Mesendoderm (in vitro differentiated cells): Measurements from ENCODE around the gene PGAP2.

Experiments
- DNase-seq: peaks from one replicate; pipeline ENCODE4 v3.0.0; 2013
- H2AK5ac ChIP-seq: 2 replicates; pipeline ENCODE4 v1.6.1; 2013; ENCODE audit warnings: low read length, inconsistent platforms
- H2BK120ac ChIP-seq: 2 replicates; pipeline ENCODE4 v1.6.1; 2013; ENCODE audit warnings: low read depth, mild to moderate bottlenecking, low read length, moderate library complexity, mixed read lengths
- H2BK15ac ChIP-seq: replicated peaks from 2 replicates; pipeline ENCODE4 v1.6.1; 2013; ENCODE audit warnings: low read depth, mild to moderate bottlenecking, moderate library complexity
- H2BK5ac ChIP-seq: 2 replicates; pipeline ENCODE4 v1.6.1; 2013; ENCODE audit warnings: low read length, inconsistent platforms
- H3K18ac ChIP-seq: 2 replicates; pipeline ENCODE4 v1.6.1; 2013; ENCODE audit warnings: mild to moderate bottlenecking, low read length, mixed read lengths
- H3K23ac ChIP-seq: one replicate; pipeline ENCODE4 v1.6.1; 2013; ENCODE audit warnings: low read length
- H3K27ac ChIP-seq: 2 replicates; pipeline ENCODE4 v1.5.1; 2013; ENCODE audit warnings: low read depth, mild to moderate bottlenecking, inconsistent platforms, low read length, moderate library complexity
- H3K27me3 ChIP-seq: 2 replicates; pipeline ENCODE4 v1.6.1; 2013; ENCODE audit warnings: low read length, control low read depth, mild to moderate bottlenecking, inconsistent platforms; ENCODE audit not compliant: insufficient read depth, poor library complexity
- H3K36me3 ChIP-seq: 2 replicates; pipeline ENCODE4 v1.6.1; 2013; ENCODE audit warnings: low read length, inconsistent platforms; ENCODE audit not compliant: control insufficient read depth, insufficient read depth
- H3K4ac ChIP-seq: one replicate; pipeline ENCODE4 v1.6.1; 2013; ENCODE audit warnings: low read depth, mild to moderate bottlenecking, low read length, moderate library complexity
- H3K4me1 ChIP-seq: 2 replicates; pipeline ENCODE4 v1.6.1; 2013; ENCODE audit warnings: low read depth, low read length, inconsistent platforms; ENCODE audit not compliant: control insufficient read depth
- H3K4me2 ChIP-seq: 2 replicates; pipeline ENCODE4 v1.6.1; 2013; ENCODE audit warnings: low read length
- H3K4me3 ChIP-seq: 2 replicates; pipeline ENCODE4 v1.5.1; 2013; ENCODE audit warnings: mild to moderate bottlenecking, low read length
- H3K56ac ChIP-seq: one replicate; pipeline ENCODE4 v1.6.1; 2013; ENCODE audit warnings: low read length
- H3K79me1 ChIP-seq: 2 replicates; pipeline ENCODE4 v1.6.1; 2013; ENCODE audit warnings: low read length, inconsistent platforms
- H3K79me2 ChIP-seq: 2 replicates; pipeline ENCODE4 v1.6.1; 2013; ENCODE audit warnings: mild to moderate bottlenecking, low read length; ENCODE audit not compliant: control insufficient read depth, insufficient read depth
- H3K9ac ChIP-seq: 2 replicates; pipeline ENCODE4 v1.6.1; 2013; ENCODE audit warnings: low read length, inconsistent platforms
- H4K5ac ChIP-seq: one replicate; pipeline ENCODE4 v1.6.1; 2013; ENCODE audit warnings: low read length
- H4K8ac ChIP-seq: one replicate; pipeline ENCODE4 v1.6.1; 2013; ENCODE audit warnings: low read depth, mild to moderate bottlenecking, control low read depth, low read length, moderate library complexity
- WGBS: extraction: QIAGEN DNeasy Blood & Tissue Kit; methylation state at CpG from one replicate; pipeline ENCODE4 v1.1.7; 2013; ENCODE audit warnings: low lambda C conversion rate, missing lambda C conversion rate; ENCODE audit not compliant: insufficient coverage; ENCODE audit errors: extremely low coverage; 5-methylcytosine and 5-hydroxymethylcytosine counted together

Gene PGAP2

DNA sequence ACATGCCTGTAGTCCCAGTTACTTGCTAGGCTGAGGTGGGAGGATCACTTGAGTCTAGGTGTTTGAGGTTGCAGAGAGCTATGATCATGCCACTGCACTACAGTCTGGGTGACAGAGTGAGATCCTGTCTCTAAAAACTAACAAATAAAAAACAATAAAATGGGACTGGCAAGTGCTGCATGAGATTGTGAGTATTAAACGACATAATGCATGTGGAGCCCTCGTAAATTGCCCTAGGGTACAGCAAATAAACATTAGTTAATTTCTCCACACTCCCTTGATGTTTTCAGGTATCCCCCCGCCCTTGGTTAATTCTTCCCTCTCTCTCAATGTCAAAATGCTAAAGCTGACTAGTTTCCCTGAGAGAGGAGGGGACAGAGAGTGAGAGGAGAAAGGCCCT is 37.3 kb downstream of the PGAP2 start:
- Histone ChIP-seq H2BK120ac (no peak overlapping the region), H3K4me1 (no peaks in the 10 kb centered on the region), H3K4me2 (no peak overlapping the region), H2BK5ac (no peak overlapping the region), H3K27ac (no peak overlapping the region), H3K18ac (no peak overlapping the region), H3K4me3 (no peak overlapping the region), H3K27me3 (no peaks in the 10 kb centered on the region), H3K79me2 (no peaks in the 10 kb centered on the region), H3K23ac (no peak overlapping the region), H3K4ac (no peak overlapping the region), H3K79me1 (no peaks in the 10 kb centered on the region), H2AK5ac (no peak overlapping the region), H4K8ac (no peak overlapping the region), H3K9ac (no peak overlapping the region), H3K36me3 (no peaks in the 10 kb centered on the region), H3K56ac (no peak overlapping the region), H2BK15ac (no peak overlapping the region), H4K5ac (no peak overlapping the region)
- no CpG with 5 or more reads among the region's 3 CpGs for WGBS
- DNase-seq = no peak

DNA sequence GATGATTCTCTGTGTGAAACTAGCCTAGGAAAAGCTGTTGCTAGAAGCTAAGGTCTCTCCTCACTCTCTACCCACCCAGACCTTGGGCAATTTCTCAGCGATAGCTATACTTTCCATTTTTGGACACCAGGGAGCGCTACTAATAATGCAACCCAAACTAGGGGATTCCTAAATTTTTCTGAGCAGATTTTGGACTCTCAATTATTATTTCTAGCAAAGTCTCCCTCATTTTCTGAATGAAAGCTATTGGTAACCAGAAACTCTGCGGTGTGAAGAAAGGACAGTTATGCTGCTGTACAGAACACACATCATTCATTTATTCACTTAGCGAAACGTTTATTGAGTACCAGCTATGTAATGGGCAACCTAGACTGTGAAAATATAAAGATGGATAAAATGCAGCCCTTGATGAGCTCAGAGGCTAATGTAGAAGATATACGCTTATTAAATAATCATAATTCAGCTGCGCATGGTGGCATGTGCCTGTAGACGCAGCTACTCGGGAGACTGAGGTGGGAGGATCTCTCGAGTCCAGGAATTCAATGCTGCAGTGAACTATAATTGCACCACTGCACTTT is 41.0 kb downstream of the PGAP2 start:
- H3K4me2 ChIP-seq = no peak overlapping the region
- WGBS = no CpG with 5 or more reads among the region's 10 CpGs
- no peaks in the 10 kb centered on the region for H3K27me3 ChIP-seq
- H3K79me2 ChIP-seq = no peaks in the 10 kb centered on the region
- H4K5ac ChIP-seq = no peak overlapping the region
- no peak overlapping the region for H2BK15ac ChIP-seq
- H3K56ac ChIP-seq = no peak overlapping the region
- no peak overlapping the region for H2AK5ac ChIP-seq
- no peaks in the 10 kb centered on the region for H3K79me1 ChIP-seq
- H3K23ac ChIP-seq = no peak overlapping the region
- no peak overlapping the region for H3K4me3 ChIP-seq
- no peak overlapping the region for H3K9ac ChIP-seq
- no peak overlapping the region for H3K18ac ChIP-seq
- H3K4me1 ChIP-seq = peaks cover 6% of the 10 kb centered on the region
- no peak overlapping the region for H2BK120ac ChIP-seq
- no peak overlapping the region for H2BK5ac ChIP-seq
- no peaks in the 10 kb centered on the region for H3K36me3 ChIP-seq
- no peak overlapping the region for H3K27ac ChIP-seq
- H3K4ac ChIP-seq = no peak overlapping the region
- DNase-seq = peak; percentile 48
- H4K8ac ChIP-seq = no peak overlapping the region

DNA sequence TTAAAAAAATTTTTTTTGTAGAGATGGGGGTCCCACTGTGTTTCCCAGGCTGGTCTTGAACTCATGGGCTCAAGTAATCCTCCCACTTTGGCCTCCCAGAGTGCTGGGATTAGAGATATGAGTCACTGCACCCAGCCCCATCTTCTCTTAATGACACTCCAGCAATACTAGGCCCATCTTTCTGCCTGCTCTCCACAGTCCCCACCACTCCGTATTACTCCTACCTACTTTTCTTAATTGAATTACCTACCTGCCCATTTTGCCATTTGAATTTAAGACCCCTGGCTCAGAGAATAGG is 45.1 kb downstream of the PGAP2 start:
- Histone ChIP-seq H3K18ac (no peak overlapping the region), H3K79me1 (peaks cover 6% of the 10 kb centered on the region), H3K79me2 (no peaks in the 10 kb centered on the region), H3K23ac (no peak overlapping the region), H3K56ac (no peak overlapping the region), H3K27me3 (no peaks in the 10 kb centered on the region), H3K9ac (no peak overlapping the region), H4K8ac (no peak overlapping the region), H2BK15ac (no peak overlapping the region), H2AK5ac (no peak overlapping the region), H2BK5ac (no peak overlapping the region), H3K4ac (no peak overlapping the region), H3K4me2 (no peak overlapping the region), H2BK120ac (no peak overlapping the region), H3K4me3 (no peak overlapping the region), H3K4me1 (peaks cover 12% of the 10 kb centered on the region), H3K36me3 (no peaks in the 10 kb centered on the region), H3K27ac (no peak overlapping the region), H4K5ac (no peak overlapping the region)
- WGBS = no CpG with 5 or more reads among the region's 1 CpG
- DNase-seq = no peak

DNA sequence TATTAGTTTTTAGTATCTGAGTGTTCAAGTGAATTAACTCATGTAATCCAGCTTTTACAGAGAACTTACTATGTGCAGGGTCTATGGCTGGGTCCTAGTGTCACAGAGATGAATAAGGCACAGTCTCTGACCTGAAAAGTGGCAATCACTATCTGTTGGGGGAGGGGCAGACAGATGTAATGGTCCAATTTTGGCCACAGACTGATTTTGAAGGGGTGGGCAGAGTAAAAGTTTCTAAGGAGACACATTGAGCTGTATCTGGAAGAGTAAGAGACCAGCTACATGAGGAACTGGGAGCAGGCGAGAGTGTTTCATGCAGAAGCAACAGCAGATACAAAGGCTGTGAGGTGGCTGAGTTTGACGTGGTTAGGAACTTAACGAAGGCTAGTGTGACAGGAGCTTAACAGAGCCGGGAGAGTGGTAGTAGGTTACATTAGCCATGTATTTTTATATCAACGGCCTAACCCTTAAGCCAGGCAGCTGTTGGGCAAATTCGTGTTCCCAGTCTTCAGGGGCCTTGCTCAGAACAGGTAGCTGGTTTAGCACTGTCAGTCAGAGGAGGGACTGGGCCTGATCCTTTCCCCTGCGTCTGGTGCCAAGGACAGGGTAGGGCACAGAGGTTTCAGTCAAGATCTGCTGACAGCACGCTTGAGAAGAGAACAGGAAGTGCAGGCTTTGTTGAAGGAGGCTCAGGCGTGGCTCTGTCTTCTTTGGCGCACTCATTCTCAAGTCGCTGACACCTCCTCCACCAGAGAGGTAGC is 45.7 kb downstream of the PGAP2 start:
- peak overlapping the region; percentile 7 for H3K18ac ChIP-seq
- no peak for DNase-seq
- no peak overlapping the region for H3K4me3 ChIP-seq
- no peaks in the 10 kb centered on the region for H3K27me3 ChIP-seq
- H3K4ac ChIP-seq = peak overlapping the region; percentile 10
- peaks cover 12% of the 10 kb centered on the region for H3K4me1 ChIP-seq
- no peaks in the 10 kb centered on the region for H3K79me2 ChIP-seq
- peak overlapping the region; percentile 83 for H3K56ac ChIP-seq
- H2BK5ac ChIP-seq = peak overlapping the region; percentile 33
- no peak overlapping the region for H2BK15ac ChIP-seq
- H4K8ac ChIP-seq = no peak overlapping the region
- no peak overlapping the region for H2AK5ac ChIP-seq
- peak overlapping the region; percentile 79 for H4K5ac ChIP-seq
- peak overlapping the region; percentile 60 for H3K9ac ChIP-seq
- peaks cover 6% of the 10 kb centered on the region for H3K79me1 ChIP-seq
- no peak overlapping the region for H2BK120ac ChIP-seq
- no peak overlapping the region for H3K23ac ChIP-seq
- WGBS = no CpG with 5 or more reads among the region's 11 CpGs
- H3K36me3 ChIP-seq = no peaks in the 10 kb centered on the region
- H3K27ac ChIP-seq = no peak overlapping the region
- H3K4me2 ChIP-seq = no peak overlapping the region

DNA sequence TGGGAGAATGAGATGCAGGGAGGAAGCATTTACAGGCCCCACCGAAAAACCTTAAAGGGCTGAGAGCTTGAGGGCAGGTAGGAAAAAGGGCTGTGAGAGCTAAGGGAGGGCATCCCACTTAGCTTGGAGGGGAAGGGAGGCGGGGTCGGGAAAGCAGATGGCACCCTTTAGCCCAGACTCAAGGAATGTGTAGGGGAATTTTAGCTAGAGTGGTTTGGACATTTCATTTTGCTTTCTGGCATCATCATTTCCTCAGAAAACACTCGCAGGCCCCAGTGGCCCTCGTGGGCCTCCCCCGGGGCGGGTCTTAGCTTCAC is 46.3 kb downstream of the PGAP2 start:
- peak overlapping the region; percentile 83 for H3K56ac ChIP-seq
- H3K4me3 ChIP-seq = no peak overlapping the region
- no peak overlapping the region for H2BK120ac ChIP-seq
- no peak overlapping the region for H3K23ac ChIP-seq
- peak overlapping the region; percentile 7 for H3K18ac ChIP-seq
- no peak overlapping the region for H4K5ac ChIP-seq
- no peak overlapping the region for H3K4me2 ChIP-seq
- peak; percentile 67 for DNase-seq
- H2AK5ac ChIP-seq = no peak overlapping the region
- peak overlapping the region; percentile 60 for H3K9ac ChIP-seq
- no peak overlapping the region for H2BK15ac ChIP-seq
- H3K79me1 ChIP-seq = peaks cover 6% of the 10 kb centered on the region
- no peaks in the 10 kb centered on the region for H3K36me3 ChIP-seq
- H3K4ac ChIP-seq = no peak overlapping the region
- H3K4me1 ChIP-seq = peaks cover 15% of the 10 kb centered on the region
- H3K79me2 ChIP-seq = no peaks in the 10 kb centered on the region
- WGBS = no CpG with 5 or more reads among the region's 7 CpGs
- no peaks in the 10 kb centered on the region for H3K27me3 ChIP-seq
- no peak overlapping the region for H2BK5ac ChIP-seq
- H3K27ac ChIP-seq = no peak overlapping the region
- H4K8ac ChIP-seq = no peak overlapping the region
